GM06990 (cell line): ENCODE data around the gene GTF2I.
"Not testable (repeated sequence)": the region's sequence is repeated elsewhere in the genome, so short reads cannot be mapped to it uniquely, and the experiment has no call there.

Experiments used
- DNase-seq: peaks from one replicate; pipeline ENCODE4 v3.0.0-alpha.2; 2011; ENCODE audit not compliant: insufficient read length; ENCODE audit errors: extremely low read depth
- H3K27me3 ChIP-seq: replicated peaks from 2 replicates; pipeline ENCODE4 v1.6.0; 2011; ENCODE audit warnings: low read length; ENCODE audit not compliant: control insufficient read depth, insufficient read depth
- H3K36me3 ChIP-seq: 2 replicates; pipeline ENCODE4 v1.5.1; 2011; ENCODE audit warnings: low read length; ENCODE audit not compliant: control insufficient read depth, insufficient read depth
- H3K4me3 ChIP-seq: replicated peaks from 2 replicates; pipeline ENCODE4 v1.5.1; 2011; ENCODE audit warnings: low read depth, mild to moderate bottlenecking, control low read depth, low read length
- TF ChIP-seq, protein P1 (sequence below): IDR thresholded peaks from 2 replicates; pipeline ENCODE4 v1.5.1; 2011; ENCODE audit warnings: low read length, control low read depth, mild to moderate bottlenecking, inconsistent platforms; ENCODE audit not compliant: insufficient read depth, poor library complexity, severe bottlenecking

The GTF2I gene

DNA sequence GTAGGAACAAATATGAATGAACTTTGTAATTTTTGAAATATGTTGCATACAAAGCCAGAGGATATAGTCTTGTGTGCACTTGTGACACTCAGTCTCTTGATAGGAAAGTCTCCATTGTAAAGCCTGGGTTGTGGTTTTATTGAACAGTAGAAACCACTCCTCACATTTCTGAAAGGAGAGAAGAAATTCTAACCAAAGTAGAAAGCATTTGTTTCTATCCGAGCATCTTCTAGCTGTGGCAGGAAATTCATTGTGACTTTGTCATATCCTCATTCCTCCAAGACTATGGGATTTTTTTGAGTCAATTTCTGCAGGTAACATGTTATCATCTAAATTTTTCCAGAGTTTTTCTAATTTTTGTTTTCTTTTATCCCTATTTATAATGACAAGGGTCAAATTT is 60.8 kb downstream of the GTF2I start:
- Histone ChIP-seq H3K27me3 (no peaks in the 10 kb centered on the region), H3K4me3 (no peak overlapping the region), H3K36me3 (peaks cover 4% of the 10 kb centered on the region)
- DNase-seq = no peak
- TF ChIP-seq, protein P1, sequence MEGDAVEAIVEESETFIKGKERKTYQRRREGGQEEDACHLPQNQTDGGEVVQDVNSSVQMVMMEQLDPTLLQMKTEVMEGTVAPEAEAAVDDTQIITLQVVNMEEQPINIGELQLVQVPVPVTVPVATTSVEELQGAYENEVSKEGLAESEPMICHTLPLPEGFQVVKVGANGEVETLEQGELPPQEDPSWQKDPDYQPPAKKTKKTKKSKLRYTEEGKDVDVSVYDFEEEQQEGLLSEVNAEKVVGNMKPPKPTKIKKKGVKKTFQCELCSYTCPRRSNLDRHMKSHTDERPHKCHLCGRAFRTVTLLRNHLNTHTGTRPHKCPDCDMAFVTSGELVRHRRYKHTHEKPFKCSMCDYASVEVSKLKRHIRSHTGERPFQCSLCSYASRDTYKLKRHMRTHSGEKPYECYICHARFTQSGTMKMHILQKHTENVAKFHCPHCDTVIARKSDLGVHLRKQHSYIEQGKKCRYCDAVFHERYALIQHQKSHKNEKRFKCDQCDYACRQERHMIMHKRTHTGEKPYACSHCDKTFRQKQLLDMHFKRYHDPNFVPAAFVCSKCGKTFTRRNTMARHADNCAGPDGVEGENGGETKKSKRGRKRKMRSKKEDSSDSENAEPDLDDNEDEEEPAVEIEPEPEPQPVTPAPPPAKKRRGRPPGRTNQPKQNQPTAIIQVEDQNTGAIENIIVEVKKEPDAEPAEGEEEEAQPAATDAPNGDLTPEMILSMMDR = no peak

DNA sequence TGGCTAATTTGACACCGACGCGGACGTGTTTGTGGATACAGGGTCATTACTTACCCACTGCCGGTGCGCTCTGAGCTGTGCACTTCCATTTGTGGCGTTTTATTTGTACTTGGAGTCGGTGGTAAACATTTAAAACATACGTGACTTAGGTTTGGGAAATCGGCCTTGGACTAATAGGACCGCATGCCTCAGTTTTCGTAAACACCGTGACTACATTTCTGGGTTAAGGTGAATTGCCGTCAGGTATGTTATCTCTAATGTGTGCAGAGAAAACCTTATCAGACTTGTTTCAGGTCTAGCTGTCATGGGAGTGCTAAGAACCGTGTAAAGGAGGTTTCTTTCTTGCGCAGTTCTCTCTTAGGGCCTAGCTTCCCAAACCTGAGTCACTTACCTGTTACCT is 64.6 kb downstream of the GTF2I start:
- Histone ChIP-seq H3K4me3 (no peak overlapping the region), H3K36me3 (peaks cover 4% of the 10 kb centered on the region), H3K27me3 (no peaks in the 10 kb centered on the region)
- DNase-seq = no peak
- TF ChIP-seq, protein P1 = no peak

DNA sequence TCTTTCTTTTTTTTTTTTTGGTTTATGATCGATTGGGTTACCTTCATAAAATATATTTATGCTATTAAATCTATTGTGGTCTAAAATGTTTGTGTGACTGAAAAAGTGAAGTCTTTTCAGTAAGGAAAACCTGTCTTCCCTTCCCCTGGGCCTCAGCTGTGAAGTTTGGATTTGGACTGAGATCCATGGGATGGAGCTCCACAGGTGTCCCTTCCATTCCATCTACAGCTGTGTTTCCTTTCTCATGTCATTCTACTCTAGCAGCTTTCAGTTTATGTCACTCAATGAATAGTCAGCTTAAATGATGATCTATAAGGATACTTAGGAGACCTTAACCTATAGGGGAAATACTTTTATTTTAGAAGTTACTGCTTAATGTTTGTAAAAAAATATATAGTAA is 68.3 kb downstream of the GTF2I start:
- Histone ChIP-seq H3K4me3 (no peak overlapping the region), H3K36me3 (peaks cover 5% of the 10 kb centered on the region), H3K27me3 (no peaks in the 10 kb centered on the region)
- no peak for DNase-seq
- TF ChIP-seq, protein P1 = no peak

DNA sequence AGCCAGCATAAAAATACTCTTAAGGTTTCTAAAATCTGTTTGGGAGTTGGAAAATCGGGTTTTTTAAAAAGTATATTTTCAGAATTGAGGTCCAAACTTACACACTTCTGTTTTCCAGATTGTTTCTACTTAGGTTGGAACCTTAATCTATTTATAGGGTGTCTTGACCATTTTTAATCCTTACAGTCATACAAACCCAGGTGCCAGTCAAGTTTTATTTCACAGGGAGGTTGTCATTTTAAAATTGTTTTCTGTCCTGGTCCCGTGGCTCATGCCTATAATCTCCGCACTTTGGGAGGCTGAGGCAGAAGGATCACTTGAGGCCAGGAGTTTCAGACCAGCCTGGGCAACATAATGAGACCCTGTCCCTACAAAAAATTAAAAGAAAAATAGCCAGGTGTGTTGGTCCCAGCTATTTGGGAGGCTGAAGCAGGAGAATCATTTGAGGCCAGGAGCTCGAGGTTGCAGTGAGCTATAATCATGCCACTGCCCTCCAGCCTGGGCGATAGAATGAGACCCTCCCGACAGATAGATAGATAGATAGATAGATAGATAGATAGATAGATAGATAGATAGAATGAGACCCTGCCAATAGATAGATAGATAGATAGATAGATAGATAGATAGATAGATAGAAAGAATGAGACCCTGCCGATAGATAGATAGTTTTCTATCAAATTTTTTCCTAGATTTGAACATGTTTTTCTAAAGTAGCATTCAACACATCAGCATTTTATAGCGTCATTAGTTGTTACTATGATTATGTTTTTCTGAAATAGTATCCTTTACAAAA is 69.0 kb downstream of the GTF2I start:
- Histone ChIP-seq H3K36me3 (peaks cover 5% of the 10 kb centered on the region), H3K27me3 (no peaks in the 10 kb centered on the region), H3K4me3 (no peak overlapping the region)
- TF ChIP-seq, protein P1 = no peak
- DNase-seq = no peak

DNA sequence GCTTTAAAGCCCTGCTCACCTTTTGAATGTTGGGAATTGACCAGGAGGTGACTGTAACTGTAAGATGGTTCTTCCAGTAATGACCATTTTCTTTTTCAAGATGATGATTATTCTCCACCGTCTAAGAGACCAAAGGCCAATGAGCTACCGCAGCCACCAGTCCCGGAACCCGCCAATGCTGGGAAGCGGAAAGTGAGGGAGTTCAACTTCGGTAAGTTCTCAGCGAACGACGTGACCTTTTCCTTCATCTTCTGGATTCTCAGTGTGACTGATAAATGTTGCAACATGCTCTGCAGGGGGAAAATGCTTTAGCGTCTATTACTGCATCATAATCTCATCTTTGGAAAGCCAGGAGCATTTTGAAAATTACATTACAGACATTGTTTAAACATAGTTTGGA is 71.2 kb downstream of the GTF2I start:
- H3K36me3 ChIP-seq, H3K4me3 ChIP-seq, DNase-seq, H3K27me3 ChIP-seq: not testable (repeated sequence)

DNA sequence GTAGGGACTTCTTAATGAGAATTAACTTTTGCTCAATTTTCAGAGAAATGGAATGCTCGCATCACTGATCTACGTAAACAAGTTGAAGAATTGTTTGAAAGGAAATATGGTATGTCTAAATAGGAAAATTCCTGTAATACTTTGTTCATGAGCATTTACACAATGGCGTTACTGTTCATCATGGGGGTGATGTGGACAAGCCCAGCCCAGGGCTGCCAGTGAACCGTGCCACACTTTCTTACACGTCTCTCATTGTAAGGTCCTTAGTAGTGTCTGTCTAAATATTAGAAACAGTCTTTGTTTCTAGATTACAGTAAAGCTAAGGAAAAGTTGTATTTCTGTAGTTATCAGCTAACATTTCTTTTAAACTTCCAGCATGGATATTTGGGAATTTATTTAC is 72.7 kb downstream of the GTF2I start:
- H3K4me3 ChIP-seq, H3K27me3 ChIP-seq, H3K36me3 ChIP-seq, DNase-seq: not testable (repeated sequence)

DNA sequence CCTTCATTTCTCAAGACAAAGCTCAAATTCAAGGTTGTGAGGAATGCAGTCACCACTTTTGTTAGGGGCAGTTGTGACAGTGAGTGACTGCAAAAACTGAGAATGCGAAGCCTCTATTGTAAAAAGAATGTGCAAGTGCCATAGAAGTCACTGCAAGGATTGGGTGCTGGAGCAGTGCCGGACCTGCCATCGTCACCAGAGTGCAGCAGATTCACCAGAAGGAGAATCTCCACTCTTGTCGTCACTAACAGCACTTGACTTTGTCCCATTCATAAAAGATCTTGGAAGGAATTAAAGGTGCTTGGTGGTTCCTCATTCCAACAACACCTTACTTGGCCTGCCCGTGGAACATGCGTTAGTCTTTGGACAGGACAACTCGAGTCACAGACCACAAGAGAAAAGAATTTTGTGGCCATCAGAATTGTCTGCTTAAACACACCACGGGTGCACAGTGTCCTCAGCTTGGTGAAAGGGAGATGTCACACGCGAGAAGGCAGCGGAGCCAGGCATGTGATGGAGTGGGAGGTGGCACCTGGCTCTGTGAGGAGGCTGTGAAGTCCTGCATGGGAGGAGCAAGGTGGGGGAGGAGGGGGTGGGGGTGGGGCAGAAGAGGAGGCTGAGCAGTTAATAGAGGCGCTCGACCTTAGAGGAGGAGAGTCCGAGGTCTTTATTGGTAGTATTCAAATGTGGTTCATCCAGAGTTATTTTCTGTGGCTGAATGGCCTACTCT is 82.6 kb downstream of the GTF2I start:
- not testable (repeated sequence) for H3K4me3 ChIP-seq

DNA sequence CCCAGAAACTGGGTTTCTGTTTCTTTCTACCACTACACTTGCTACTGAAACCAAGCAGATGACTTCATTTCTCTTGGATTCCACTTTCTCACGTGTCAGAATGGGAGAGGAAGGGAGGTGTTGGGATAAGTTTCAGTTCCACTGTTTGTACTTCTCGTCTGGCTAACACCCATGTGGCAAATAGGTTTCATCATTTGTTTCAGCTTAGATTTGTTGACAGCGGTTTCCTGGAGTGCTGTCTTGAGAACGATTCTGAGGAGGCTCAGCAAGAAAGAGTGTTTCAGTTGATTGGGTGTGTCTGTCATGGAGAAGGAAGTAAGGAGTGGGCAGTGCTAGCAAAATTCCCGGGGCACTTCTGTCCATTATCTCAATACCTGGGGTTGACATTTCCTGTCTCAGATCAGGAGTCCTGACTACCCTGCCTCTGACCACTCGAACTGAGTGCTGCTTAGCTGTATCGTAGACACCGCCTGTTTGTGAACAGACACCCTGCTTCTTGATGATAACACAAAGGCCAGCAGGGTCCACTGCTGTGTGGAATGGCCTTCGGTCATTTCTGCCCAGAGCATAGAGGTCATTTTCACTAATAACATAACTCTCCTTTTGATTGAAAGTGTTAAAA is 86.5 kb downstream of the GTF2I start:
- not testable (repeated sequence) for H3K4me3 ChIP-seq, DNase-seq, H3K36me3 ChIP-seq, H3K27me3 ChIP-seq

More for the DNA sequence above, 82.6 kb downstream of the GTF2I start:
- H3K36me3 ChIP-seq, H3K27me3 ChIP-seq, DNase-seq: not testable (repeated sequence)

DNA sequence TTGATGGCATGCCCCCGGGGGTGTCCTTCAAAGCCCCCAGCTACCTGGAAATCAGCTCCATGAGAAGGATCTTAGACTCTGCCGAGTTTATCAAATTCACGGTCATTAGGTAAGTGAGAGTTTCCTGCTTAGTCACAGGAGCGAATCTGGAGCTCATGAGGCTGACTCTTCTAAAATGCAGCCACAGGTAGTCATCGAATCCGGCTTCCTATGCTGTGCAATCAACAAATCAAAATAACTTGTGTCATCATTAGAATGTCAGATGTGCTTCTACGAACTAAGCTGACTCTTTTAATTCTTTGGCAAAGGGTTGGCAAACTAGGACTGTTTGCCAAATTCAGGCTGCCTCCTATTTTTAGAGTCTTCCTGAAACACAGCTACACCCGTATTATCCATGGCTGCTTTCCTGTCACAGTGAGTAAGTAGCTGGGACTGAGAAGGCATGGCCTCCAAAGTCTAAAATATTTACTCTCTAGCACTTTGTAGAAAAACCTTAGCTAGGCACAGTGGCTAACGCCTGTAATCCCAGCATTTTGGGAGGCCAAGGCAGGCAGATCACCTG is 96.5 kb downstream of the GTF2I start:
- H3K4me3 ChIP-seq, H3K36me3 ChIP-seq, DNase-seq, H3K27me3 ChIP-seq: not testable (repeated sequence)
